Activated T-cell treated with anti-CD3 and anti-CD28 coated beads, Interleukin-2, amount 50 U/mL, for 72 hours (primary cell): ENCODE data around the gene KIT. TPM values are rescaled to one million over a fixed set of nuclear protein-coding genes. Genes with fewer than 3 reads are reported as not detected.

ENCODE experiments used
- ATAC-seq, 2 donors: fragments of 150-1000 bp; cut with Tn5 transposase; replicated peaks in 1 of 2; 2 replicates each; pipeline ENCODE4 v1.10.0; 2021; ENCODE audit warnings: moderate library complexity in 2 of 2, mild to moderate bottlenecking in 1 of 2
- DNase-seq, 2 donors: peaks; one replicate each; pipeline ENCODE4 v3.0.0; 2021 to 2022; ENCODE audit warnings: mixed read lengths in 1 of 2
- H3K27ac Mint-ChIP-seq: one replicate; pipeline ENCODE4 v1.8.0; 2022; ENCODE audit warnings: mild to moderate bottlenecking, moderate library complexity, mixed read lengths
- H3K27me3 Mint-ChIP-seq: one replicate; pipeline ENCODE4 v1.8.0; 2022; ENCODE audit warnings: low read depth, mixed read lengths
- H3K36me3 Mint-ChIP-seq, 2 donors: one replicate each; pipeline ENCODE4 v1.8.0; 2022; ENCODE audit warnings: mixed read lengths in 2 of 2, mild to moderate bottlenecking in 1 of 2; ENCODE audit not compliant: insufficient read depth in 2 of 2
- H3K4me1 Mint-ChIP-seq: one replicate; pipeline ENCODE4 v1.8.0; 2022; ENCODE audit warnings: low read depth, mixed read lengths
- H3K4me3 Mint-ChIP-seq, 2 donors: one replicate each; pipeline ENCODE4 v1.8.0; 2022; ENCODE audit warnings: mild to moderate bottlenecking in 2 of 2, mixed read lengths in 2 of 2, moderate library complexity in 2 of 2
- H3K9me3 Mint-ChIP-seq, 2 donors: one replicate each; pipeline ENCODE4 v1.8.0; 2022; ENCODE audit warnings: mixed read lengths in 2 of 2
- total RNA-seq, 2 donors: library from RNA; stranded (reverse); gene quantifications; one replicate each; pipeline ENCODE4 v1.2.3, GENCODE V29; 2022

The KIT gene
- total RNA-seq, 2 donors from 2014 or later, result 0.07 to 0.22 TPM

DNA sequence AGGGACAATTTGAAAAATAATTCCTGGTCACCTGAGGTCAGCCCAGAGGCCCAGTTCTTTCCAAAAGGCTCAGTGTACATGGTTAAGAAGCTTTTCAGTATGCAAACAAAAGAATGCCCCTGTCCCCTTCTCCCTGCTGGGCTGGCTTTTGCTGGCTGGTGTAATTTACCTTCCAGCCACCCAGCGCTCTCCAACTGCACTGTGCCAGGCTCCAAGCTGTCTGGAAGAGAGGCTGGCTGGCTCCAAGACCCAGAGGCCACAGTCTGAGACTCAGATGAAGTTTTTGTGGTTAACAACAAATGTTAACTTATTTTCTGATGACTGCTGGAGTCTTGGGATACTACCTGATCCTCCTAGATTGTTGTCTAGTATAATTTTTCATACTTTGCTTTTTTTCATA, 11.9 kb upstream of the KIT start:
- no peak for DNase-seq
- H3K4me3 Mint-ChIP-seq, result no peak overlapping the region
- no peaks in the 10 kb centered on the region for H3K4me1 Mint-ChIP-seq
- no peaks in the 10 kb centered on the region for H3K27me3 Mint-ChIP-seq
- no peaks in the 10 kb centered on the region for H3K9me3 Mint-ChIP-seq
- no peak overlapping the region for H3K27ac Mint-ChIP-seq
- no peaks in the 10 kb centered on the region for H3K36me3 Mint-ChIP-seq
- ATAC-seq, result no peak

DNA sequence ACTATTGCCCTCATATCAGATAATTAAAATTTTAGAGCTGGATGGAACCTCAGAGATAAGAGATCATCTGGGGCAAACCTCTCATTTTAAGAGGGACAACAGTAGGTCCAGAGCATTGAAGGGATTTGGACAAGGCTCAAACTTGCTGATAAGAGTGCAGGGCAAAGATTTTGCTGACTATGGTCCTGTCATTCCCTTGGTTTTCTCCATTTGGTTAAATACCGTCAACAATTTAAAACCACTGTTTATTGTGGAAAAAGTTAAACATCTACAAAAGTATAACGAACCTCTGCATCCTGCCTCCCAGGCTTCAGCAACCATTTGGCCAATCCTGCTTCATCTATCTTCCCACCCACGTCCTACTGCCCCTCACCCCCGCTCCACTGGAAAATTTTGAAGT, 10.7 kb upstream of the KIT start:
- no peaks in the 10 kb centered on the region for H3K27me3 Mint-ChIP-seq
- H3K4me1 Mint-ChIP-seq, result no peaks in the 10 kb centered on the region
- ATAC-seq (no peak), DNase-seq (no peak)
- no peaks in the 10 kb centered on the region for H3K9me3 Mint-ChIP-seq
- no peaks in the 10 kb centered on the region for H3K36me3 Mint-ChIP-seq
- no peak overlapping the region for H3K27ac Mint-ChIP-seq
- no peak overlapping the region for H3K4me3 Mint-ChIP-seq

DNA sequence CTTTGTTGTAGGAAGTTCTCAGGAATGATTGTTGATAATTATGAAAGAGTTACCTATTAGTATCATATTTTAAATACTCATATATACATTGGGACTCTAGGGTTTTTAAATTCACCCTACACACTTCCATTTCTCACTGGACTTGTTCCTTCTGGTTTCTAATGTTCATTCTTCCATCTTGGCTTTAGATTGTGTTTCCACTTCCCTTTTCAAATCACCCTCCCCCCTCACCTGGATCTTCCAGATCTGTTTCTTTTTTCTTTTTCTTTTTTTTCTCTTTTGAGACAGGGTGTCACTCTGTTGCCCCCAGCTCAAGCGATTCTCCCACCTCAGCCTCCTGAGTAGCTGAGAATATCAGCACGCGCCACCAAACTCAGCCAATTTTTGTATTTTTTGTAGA, 6.7 kb upstream of the KIT start:
- no peaks in the 10 kb centered on the region for H3K9me3 Mint-ChIP-seq
- no peaks in the 10 kb centered on the region for H3K36me3 Mint-ChIP-seq
- H3K27ac Mint-ChIP-seq, result no peak overlapping the region
- H3K4me3 Mint-ChIP-seq, result no peak overlapping the region
- H3K27me3 Mint-ChIP-seq, result peaks cover under 1% of the 10 kb centered on the region
- no peaks in the 10 kb centered on the region for H3K4me1 Mint-ChIP-seq
- DNase-seq, result no peak
- no peak for ATAC-seq

DNA sequence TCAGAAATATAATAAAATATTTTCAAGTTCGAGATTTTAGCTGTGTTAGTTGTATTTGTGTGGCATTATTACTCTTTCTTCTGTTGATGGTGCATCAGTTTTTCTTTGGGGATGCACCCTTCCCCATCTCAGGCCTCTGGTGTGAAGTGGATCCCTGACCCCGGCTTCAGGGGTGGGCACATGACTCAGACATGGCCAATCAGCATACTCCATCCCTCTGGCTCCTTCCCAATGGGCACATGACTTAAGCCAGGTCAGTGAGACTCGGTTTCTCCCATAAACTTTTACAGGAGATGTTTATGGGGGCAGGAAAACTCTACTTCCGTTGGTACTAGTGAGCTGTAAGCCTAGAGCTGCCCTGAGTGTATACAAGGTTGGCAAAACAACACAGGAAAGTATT, 3.0 kb upstream of the KIT start:
- Mint-ChIP-seq H3K4me3 (no peak overlapping the region), H3K9me3 (no peaks in the 10 kb centered on the region), H3K27me3 (peaks cover 23% of the 10 kb centered on the region), H3K36me3 (peaks cover 0 to 2% of the 10 kb centered on the region in 2 donors), H3K27ac (no peak overlapping the region), H3K4me1 (peaks cover 6% of the 10 kb centered on the region)
- ATAC-seq (no peak), DNase-seq (no peak)

GRCh38 chr4:54657185-54657550, 589 bp upstream of the KIT start:
- peaks cover 0 to 2% of the 10 kb centered on the region in 2 donors for H3K36me3 Mint-ChIP-seq
- no peak overlapping the region for H3K27ac Mint-ChIP-seq
- DNase-seq (no peak), ATAC-seq (no peak)
- no peaks in the 10 kb centered on the region for H3K9me3 Mint-ChIP-seq
- H3K4me1 Mint-ChIP-seq, result peaks cover 13% of the 10 kb centered on the region
- H3K27me3 Mint-ChIP-seq, result peaks cover 37% of the 10 kb centered on the region
- peak overlapping the region; percentile 75 to 88 for H3K4me3 Mint-ChIP-seq

- H3K27me3 Mint-ChIP-seq, result peaks cover 43% of the 10 kb centered on the region
- H3K9me3 Mint-ChIP-seq, result no peaks in the 10 kb centered on the region
- DNase-seq (peak; percentile 28 to 52), ATAC-seq (peak; percentile 68 to 82)
- peak overlapping the region; percentile 81 to 88 for H3K4me3 Mint-ChIP-seq
- H3K36me3 Mint-ChIP-seq, result peaks cover 0 to 2% of the 10 kb centered on the region in 2 donors
- H3K4me1 Mint-ChIP-seq, result peaks cover 13% of the 10 kb centered on the region
- H3K27ac Mint-ChIP-seq, result no peak overlapping the region
Measured at GRCh38 chr4:54658252-54659093, 716 bp downstream of the KIT start.

- Mint-ChIP-seq H3K27ac (no peak overlapping the region), H3K27me3 (peaks cover 50% of the 10 kb centered on the region), H3K9me3 (no peaks in the 10 kb centered on the region), H3K4me1 (peaks cover 13% of the 10 kb centered on the region), H3K36me3 (peaks cover 0 to 2% of the 10 kb centered on the region in 2 donors), H3K4me3 (peak overlapping the region; percentile 81 to 88)
- no peak for DNase-seq
- ATAC-seq, result no peak
Measured at GRCh38 chr4:54659313-54659712, 1.6 kb downstream of the KIT start.

GRCh38 chr4:54659749-54660535, 2.2 kb downstream of the KIT start:
- no peak for ATAC-seq
- Mint-ChIP-seq H3K27me3 (peaks cover 52% of the 10 kb centered on the region), H3K36me3 (peaks cover 0 to 2% of the 10 kb centered on the region in 2 donors), H3K27ac (no peak overlapping the region), H3K9me3 (no peaks in the 10 kb centered on the region), H3K4me1 (peaks cover 13% of the 10 kb centered on the region), H3K4me3 (peak overlapping the region; percentile 81 to 88)
- no peak for DNase-seq

- Mint-ChIP-seq H3K36me3 (peaks cover 0 to 2% of the 10 kb centered on the region in 2 donors), H3K9me3 (no peaks in the 10 kb centered on the region), H3K27ac (no peak overlapping the region), H3K4me1 (peaks cover 13% of the 10 kb centered on the region), H3K4me3 (no peak overlapping the region), H3K27me3 (peaks cover 58% of the 10 kb centered on the region)
- DNase-seq, result no peak
- no peak for ATAC-seq
Measured at GRCh38 chr4:54660591-54660990, 2.8 kb downstream of the KIT start.

DNA sequence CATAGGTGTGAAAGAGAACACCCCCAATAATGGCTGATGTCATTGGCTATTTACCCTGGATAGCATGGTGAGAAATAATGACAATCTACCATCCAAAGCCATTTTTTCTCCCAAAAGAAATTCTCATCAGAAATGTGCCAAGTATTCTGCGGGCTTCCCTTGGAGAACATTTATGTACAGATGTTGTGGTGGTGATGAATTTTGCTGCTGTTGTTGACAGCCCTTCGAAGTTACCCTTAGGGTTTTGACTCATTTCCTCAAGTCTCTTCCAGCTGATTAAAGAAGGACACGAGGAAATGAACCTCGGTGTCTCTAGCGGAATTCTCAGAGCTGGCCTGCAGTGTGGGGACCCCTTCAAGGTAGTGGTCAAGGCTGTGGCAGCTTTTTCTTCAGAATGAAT, 3.4 kb downstream of the KIT start:
- no peak for DNase-seq
- Mint-ChIP-seq H3K27me3 (peaks cover 58% of the 10 kb centered on the region), H3K9me3 (no peaks in the 10 kb centered on the region), H3K36me3 (peaks cover 0 to 2% of the 10 kb centered on the region in 2 donors), H3K4me1 (peaks cover 13% of the 10 kb centered on the region), H3K27ac (no peak overlapping the region), H3K4me3 (no peak overlapping the region)
- ATAC-seq, result no peak

GRCh38 chr4:54661686-54662085, 3.9 kb downstream of the KIT start:
- Mint-ChIP-seq H3K36me3 (peaks cover 0 to 2% of the 10 kb centered on the region in 2 donors), H3K9me3 (no peaks in the 10 kb centered on the region), H3K27me3 (peaks cover 53% of the 10 kb centered on the region), H3K4me1 (peaks cover 13% of the 10 kb centered on the region), H3K4me3 (no peak overlapping the region), H3K27ac (no peak overlapping the region)
- DNase-seq (no peak), ATAC-seq (no peak)

GRCh38 chr4:54662123-54662522, 4.4 kb downstream of the KIT start:
- no peak overlapping the region for H3K4me3 Mint-ChIP-seq
- ATAC-seq (no peak), DNase-seq (no peak)
- no peaks in the 10 kb centered on the region for H3K9me3 Mint-ChIP-seq
- peaks cover 50% of the 10 kb centered on the region for H3K27me3 Mint-ChIP-seq
- peaks cover 13% of the 10 kb centered on the region for H3K4me1 Mint-ChIP-seq
- no peak overlapping the region for H3K27ac Mint-ChIP-seq
- no peaks in the 10 kb centered on the region for H3K36me3 Mint-ChIP-seq

GRCh38 chr4:54662901-54663585, 5.3 kb downstream of the KIT start:
- Mint-ChIP-seq H3K36me3 (no peaks in the 10 kb centered on the region), H3K9me3 (no peaks in the 10 kb centered on the region), H3K27ac (no peak overlapping the region), H3K4me1 (peaks cover 13% of the 10 kb centered on the region), H3K27me3 (peaks cover 56% of the 10 kb centered on the region), H3K4me3 (no peak overlapping the region)
- DNase-seq (no peak), ATAC-seq (no peak)
